Skin of body (tissue), 2 donors: ENCODE results near the gene KLK8. TPM values are rescaled to one million over a fixed set of nuclear protein-coding genes. Genes with fewer than 3 reads are reported as not detected.
"Not testable (repeated sequence)": the region's sequence is repeated elsewhere in the genome, so short reads cannot be mapped to it uniquely, and the experiment has no call there.

Experiments
- DNase-seq: peaks from one replicate; lab custom pipeline; 2025; lab: John Stamatoyannopoulos, UW
- total RNA-seq: library from RNA; depleted of rRNA; stranded (reverse); fragments of >200 nt; gene quantifications from one replicate; pipeline ENCODE4 v1.2.3, GENCODE V29; 2014

The KLK8 gene
- total RNA-seq, 1 donor from 2014 or later, result 14.3 TPM

GRCh38 chr19:50984416-50984815, 17.0 kb downstream of the KLK8 start:
- not testable (repeated sequence) for DNase-seq

GRCh38 chr19:50983625-50984292, 17.6 kb downstream of the KLK8 start, which contains the start of gene KLK7:
Gene KLK7 (minus strand): TSS chr19:50983917. CDS start chr19:50982399, 1,518 bp downstream.
- no peak for DNase-seq

GRCh38 chr19:50982186-50982585, 19.2 kb downstream of the KLK8 start:
- DNase-seq, result no peak

GRCh38 chr19:50981587-50982146, 19.7 kb downstream of the KLK8 start:
- no peak for DNase-seq

- no peak for DNase-seq
These were observed 21.2 kb downstream of the KLK8 start for GRCh38 chr19:50980208-50980607.

GRCh38 chr19:50979758-50980157, 21.6 kb downstream of the KLK8 start:
- no peak for DNase-seq

- DNase-seq, result no peak
These were observed 22.5 kb downstream of the KLK8 start for GRCh38 chr19:50978772-50979390.

- no peak for DNase-seq
These were observed 23.8 kb downstream of the KLK8 start for GRCh38 chr19:50977626-50978025.

- no peak for DNase-seq
These were observed 25.6 kb downstream of the KLK8 start for GRCh38 chr19:50975766-50976165.

- DNase-seq, result no peak
These were observed 26.5 kb downstream of the KLK8 start for GRCh38 chr19:50974702-50975556.

GRCh38 chr19:50972795-50973376, 28.5 kb downstream of the KLK8 start:
- no peak for DNase-seq

- not testable (repeated sequence) for DNase-seq
These were observed 31.6 kb downstream of the KLK8 start for GRCh38 chr19:50969810-50970209.

- DNase-seq, result no peak
These were observed 32.0 kb downstream of the KLK8 start, which contains the start of gene KLK6 for GRCh38 chr19:50969413-50969760. Gene KLK6 (minus strand): TSS chr19:50969591. CDS start chr19:50968104, 1,487 bp downstream.

- no peak for DNase-seq
These were observed 32.5 kb downstream of the KLK8 start for GRCh38 chr19:50968716-50969412.

GRCh38 chr19:50967929-50968715, 33.3 kb downstream of the KLK8 start:
- DNase-seq, result no peak

- DNase-seq, result no peak
These were observed 37.1 kb downstream of the KLK8 start for GRCh38 chr19:50964266-50964665.

GRCh38 chr19:50963381-50963780, 38.0 kb downstream of the KLK8 start:
- no peak for DNase-seq

GRCh38 chr19:50962245-50962644, 39.2 kb downstream of the KLK8 start:
- no peak for DNase-seq

- no peak for DNase-seq
These were observed 41.5 kb downstream of the KLK8 start for GRCh38 chr19:50959731-50960500.
